T-helper 22 cell (primary cell): Measurements from ENCODE around the gene COX19.

Source experiments
- DNase-seq: peaks from one replicate; pipeline ENCODE4 v3.0.0-alpha.2; 2020; ENCODE audit warnings: low read depth

COX19 gene

DNA sequence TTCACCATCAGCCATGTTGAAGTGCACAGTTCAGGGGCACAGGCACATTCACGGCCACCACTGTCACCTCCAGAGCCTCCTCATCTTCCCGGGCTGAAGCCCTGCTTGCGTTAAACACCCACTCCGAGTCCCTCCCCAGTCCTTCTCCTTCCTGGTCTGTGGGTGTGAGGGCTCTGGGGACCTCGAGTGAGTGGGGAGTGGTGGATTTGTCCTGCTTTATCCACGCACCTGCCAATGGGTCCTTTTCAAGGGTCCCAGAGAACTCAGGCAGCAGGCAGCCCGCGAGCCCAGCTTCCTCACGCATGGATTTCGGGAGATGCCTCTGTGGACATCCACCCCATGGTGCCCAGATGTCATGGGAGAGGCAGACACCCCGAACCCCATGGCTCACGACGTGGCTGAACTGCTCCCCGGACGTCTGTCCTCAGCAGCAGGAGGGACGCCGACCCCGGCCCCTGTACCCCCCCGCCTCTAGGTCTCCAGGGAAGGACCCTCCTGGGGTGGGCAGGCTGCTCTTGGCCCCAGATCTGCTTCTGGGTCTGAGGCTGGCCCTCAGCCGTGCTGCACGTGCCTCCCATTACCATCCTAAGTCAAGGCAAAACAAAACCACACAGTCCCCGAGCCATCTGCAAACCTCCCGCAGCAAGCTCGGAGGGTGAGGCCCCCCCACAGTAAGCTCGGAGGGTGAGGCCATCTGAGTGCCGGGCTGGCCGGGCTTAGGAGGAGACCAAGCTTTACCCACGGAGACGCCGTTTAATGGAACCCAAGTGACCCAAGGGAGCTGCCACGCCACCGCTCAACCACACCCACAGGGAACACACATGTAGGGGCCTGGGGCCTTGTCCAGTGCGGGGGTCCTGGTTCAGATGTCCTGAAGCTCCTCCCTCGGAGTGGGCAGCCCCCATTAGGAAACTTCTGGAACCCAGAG is 16.6 kb upstream of the COX19 start:
- no peak for DNase-seq

DNA sequence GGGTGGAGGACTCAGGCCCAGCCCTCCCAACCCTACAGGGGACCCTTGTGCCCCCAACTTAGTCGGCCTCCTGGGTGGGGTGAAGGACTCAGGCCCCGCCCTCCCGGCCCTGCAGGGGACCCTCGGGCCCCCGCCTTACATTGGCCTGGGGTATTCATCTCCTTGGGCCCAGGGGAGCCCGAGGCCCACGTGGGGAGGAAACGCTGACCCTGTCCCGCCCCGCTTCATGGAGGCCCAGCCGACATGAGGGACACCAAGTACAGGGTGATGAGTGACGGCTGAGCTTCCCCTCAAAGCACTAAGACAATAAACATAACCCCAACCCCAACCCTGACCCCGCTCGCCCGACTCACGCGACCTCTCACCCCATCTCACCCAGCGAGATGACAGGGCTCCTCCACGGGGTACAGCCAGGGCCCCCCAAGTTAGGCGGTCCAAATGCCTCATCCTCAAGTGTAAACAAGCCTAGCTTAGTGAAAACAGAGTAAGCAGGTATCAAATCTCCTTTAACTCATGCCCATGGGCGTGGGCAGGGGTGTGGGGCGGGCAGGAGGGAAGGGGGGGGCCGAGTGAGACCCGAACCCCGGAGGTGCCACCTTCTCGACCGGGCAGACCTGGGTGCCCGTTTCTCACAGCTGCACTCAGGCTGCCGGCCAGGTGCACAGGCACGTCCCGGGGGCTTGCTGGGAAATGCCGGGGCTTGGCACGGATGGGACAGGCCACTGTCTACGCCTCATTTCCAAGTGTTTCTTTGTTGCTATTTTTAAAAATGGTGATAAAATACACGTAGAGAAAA is 15.8 kb upstream of the COX19 start:
- no peak for DNase-seq

DNA sequence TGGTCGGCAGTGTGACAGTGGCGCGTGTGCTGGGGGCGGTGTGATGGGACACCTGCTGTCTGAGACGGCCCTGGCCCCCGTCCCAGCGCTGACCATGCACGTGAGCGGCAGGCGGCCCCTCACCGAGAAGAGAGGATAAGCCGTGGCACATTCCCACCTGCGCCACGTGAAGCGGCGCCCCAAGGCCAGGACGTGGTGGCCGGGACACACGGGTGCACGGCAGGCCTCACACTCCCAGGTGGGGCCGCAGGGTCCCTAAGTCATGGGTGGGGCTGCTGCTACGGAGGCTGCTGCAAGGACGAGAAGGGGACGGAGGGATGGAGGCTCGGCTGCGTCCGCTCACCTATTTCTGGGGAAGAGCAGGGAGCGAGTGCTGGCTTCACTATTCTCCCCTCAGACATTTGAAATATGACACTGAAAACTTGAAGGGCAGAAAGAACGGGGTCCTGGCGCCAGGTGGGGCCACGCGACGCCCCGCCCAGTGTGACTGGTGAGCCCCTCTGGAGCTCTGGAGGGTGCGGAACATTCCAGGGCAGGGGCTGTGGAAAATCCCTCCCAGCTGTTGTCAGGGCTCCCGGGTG is 15.1 kb upstream of the COX19 start:
- no peak for DNase-seq

DNA sequence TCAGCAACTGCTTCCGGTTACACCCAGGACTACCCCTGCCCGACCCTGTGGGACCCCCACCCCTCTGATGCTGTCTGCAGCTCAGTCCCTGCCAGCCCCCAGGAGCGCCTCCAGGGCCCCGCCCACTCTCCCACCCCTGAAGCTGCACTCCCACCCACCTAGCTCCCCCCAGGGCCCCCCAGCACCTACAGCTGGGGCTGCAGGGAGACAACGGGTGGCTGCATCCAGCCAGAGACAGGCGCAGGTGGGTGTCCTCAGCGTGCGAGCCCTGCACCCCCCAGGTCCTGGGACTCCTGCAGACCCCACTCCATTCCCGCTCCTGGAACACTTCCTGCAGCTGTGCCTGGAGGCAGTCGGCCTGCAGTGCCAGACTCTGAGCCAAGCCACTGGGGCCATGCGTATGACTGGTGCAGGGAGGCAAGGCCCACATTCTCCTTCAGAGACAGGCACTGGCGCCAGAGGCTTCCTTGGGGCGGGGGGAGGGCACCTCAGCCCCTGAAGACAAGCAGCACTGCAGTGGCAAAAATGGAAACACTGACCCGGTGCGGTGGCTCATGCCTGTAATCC is 13.7 kb upstream of the COX19 start:
- DNase-seq = no peak

DNA sequence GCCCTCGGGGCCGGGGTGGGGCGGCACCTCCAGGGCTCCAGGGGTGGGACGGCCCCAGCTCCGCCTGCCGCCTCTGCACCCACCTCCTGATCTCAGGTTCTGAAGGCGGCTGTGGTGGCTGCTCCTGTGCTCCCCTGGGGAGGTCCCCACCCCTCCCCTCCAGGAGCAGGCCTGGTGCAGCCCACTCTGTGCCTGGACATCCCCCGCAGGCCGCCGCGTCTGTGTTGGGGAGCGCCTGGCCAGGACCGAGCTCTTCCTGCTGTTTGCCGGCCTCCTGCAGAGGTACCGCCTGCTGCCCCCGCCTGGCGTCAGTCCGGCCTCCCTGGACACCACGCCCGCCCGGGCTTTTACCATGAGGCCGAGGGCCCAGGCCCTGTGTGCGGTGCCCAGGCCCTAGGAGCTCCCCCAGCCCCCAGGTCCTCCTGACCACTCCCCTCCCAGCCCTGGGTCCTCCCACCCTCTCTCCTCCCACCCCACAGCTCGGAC is 13.1 kb upstream of the COX19 start:
- DNase-seq = no peak

DNA sequence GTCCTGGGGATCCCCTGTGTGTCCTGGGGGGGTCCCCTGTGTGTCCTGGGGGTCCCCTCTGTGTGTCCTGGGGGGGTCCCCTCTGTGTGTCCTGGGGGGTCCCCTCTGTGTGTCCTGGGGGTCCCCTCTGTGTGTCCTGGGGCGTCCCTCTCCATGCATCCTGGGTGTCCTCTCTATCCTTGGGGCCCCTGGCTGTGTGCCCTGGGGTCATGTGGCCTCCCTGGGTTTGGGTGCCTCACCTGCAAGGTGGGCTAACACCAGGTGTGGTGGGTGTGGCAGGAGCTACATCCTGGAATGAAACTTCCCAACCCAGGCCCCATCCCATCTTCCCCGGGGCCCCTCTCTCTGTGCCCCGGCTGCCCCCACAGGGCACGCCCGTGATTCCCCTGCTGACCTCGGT is 12.6 kb upstream of the COX19 start:
- DNase-seq = no peak

DNA sequence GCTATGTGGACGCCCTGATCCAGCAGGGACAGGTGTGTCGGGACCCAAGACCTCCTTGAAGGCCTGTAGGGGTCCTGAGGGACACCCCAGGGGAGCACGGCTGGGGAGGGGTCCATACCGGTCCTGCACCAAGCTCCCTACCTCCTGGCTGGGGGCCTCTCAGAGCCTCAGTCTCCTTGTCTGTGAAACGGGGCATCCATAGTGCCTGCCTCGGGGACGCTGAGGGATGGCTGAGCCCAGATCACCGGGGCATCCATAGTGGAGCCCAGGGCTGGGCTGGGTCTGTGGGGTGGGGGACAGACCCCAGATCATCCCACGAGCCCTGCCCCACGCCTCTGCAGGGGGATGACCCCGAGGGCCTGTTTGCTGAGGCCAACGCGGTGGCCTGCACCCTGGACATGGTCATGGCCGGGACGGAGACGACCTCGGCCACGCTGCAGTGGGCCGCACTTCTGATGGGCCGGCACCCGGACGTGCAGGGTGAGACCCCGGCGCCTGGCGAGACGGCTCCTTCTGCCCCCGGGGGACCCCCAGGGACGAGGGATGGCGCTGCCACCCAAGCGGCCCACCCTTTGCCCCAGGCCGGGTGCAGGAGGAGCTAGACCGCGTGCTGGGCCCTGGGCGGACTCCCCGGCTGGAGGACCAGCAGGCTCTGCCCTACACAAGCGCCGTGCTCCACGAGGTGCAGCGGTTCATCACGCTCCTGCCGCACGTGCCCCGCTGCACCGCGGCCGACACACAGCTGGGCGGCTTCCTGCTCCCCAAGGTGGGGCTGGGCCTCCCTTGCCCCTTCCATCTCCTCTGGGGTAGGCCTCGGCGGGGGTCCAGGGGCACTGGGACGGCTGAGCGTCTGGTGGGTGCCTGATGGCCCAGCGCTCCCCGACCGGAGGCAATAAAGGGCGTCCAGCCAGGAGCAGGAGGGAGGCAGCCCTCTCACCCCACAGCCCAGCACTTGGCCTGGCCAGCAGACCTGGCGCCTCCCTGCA is 11.7 kb upstream of the COX19 start:
- no peak for DNase-seq

DNA sequence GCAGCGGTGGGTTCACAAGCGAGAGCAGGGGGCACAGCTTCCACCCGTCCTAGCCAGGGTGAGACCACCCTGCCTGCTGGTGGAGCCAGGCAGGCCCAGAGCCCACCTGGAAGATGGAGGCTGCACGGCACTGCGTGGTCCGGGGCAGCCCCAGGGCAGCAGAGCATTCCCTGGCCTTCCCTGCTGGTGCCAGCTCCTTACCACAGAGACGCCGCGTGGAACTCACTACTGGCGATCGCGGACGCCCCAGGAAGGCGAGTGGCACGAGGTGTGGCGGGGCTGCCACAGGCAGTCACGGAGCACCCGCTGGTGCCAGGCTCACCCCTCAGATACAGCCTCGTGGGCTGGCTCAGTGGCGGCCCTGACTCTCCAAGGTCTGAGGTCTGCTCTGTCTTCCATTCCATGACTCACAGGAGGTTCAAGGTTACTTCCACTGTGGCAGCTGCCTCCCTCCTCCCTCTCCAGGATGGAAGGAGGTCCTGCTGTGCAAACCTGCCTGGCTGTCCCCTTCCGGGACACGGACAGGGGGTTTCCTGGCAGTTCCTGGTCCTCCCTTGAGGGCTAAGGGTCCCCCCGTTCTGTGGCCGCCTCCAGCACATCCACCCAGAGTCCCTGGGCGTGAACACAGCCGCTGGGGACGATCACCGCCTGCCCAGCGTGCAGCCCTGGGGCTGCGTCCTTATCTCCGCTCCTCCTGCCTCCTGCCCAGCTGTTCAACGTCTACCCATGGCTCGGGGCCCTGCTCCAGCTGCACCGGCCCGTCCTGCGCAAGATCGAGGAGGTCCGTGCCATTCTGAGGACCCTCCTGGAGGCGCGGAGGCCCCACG is 10.8 kb upstream of the COX19 start:
- DNase-seq = no peak

DNA sequence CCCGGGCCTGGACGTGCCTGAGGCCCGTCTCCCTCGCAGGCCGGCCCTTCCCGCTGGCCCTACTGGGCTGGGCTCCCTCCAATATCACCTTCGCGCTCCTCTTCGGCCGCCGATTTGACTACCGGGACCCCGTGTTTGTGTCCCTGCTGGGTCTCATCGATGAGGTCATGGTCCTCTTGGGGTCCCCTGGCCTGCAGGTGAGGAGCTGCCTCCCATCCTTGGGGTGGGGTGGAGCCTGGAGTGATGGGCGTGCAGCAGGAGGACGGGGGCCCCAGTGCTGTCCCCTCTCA is 9.7 kb upstream of the COX19 start:
- no peak for DNase-seq

DNA sequence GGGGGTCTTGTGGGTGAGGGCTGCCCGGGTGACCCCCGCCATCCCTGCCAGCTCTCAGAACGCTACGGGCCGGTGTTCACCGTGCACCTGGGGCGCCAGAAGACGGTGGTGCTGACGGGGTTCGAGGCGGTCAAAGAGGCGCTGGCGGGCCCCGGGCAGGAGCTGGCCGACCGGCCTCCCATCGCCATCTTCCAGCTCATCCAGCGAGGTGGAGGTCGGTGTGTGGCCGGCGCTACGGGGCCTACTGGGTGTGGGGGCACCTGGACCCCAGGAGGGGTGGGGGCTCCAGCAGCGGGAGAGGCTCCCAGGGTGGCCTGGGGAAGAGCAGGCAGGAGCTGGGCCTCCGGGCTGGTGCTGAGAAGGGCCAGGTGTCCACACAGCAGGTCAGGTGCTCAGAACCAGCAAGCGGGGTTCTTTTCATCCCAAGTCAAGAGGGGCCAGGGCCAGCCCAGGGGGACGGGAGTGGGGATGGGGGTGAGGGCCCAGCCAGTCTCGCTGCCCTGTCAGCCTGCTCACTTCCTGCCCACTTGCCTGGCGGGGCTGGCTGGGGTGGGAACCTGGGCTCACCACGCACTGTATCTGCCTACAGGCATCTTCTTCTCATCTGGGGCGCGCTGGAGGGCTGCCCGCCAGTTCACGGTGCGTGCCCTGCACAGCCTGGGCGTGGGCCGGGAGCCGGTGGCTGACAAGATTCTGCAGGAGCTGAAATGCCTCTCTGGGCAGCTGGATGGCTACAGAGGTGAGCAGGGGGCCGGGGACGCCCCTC is 9.2 kb upstream of the COX19 start:
- DNase-seq = no peak

DNA sequence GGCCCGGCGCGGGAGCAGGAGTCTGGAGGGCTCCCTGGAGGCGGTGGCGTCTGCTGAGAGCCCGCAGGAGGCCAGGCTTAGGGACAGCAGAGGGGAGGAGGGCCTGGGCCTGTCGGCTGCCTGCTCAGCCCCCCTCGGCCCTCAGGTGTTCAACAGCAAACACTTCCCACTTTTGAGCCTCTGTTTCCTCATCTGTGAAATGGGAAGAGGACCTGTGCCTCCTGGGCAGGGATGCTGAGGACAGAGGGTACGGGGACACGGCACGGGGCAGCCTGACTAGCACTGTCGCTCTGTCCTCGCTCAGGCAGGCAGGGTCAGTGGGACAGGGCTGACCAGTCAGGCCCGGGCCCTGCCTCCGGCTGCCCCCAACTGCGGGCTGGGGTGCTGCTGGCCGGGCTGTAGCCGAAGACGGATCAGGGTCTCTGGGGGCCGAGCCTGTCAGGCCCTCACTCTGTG is 8.3 kb upstream of the COX19 start:
- DNase-seq = no peak

DNA sequence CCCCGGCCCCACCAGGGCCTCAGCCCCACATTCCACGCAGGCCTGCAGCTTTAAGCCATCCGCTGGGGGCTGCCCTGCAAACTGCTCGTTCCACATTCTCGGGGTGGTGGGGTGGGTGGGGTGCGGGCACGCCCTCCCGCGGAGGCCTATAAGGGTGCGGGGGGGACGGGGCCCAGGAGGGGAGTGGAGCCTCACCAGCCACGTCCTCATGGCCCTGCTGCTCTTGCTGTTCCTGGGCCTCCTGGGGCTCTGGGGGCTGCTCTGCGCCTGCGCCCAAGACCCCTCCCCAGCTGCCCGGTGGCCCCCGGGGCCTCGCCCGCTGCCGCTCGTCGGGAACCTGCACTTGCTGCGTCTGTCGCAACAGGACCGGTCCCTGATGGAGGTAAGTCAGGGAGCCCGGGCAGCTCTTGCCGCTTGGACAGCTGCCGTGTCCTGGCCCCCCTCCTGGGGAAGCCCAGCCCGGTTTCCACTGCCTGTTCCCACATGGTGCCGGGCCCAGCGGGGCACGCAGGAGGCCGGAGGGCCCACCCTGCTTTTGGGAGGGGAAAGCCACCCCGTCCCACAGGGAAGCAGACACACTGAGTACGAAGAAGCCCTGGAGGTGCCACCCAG is 7.8 kb upstream of the COX19 start, which contains the start of gene CYP2W1:
Gene CYP2W1, plus strand, starts transcription at position 178 of the 612 bp plus-strand sequence. Its CDS starts 31 bp downstream, at position 209.
- DNase-seq = no peak

DNA sequence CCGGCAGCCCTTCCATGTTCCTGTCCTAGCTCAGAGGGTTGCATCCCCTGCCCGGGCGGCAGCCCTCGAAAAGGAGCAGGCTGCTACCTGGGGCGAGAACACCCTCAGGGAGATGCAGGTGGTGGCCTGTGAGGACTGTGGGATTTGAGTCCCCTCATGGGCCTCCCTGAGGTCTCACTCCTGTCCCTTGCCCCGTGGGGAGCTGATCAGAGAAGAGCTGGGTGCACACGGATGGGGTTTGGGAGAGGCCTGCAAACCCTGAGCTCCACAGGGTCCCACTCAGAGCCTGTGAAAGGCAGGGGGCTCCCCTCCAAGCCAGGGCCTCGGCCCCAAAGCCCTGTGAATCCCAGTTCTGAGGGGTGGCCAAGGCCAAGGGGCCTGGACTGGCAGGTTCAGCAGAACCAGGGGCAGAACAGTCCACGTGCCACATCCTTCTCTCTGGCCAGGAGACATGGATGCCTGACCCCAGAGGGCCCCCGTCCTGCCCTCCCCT is 7.2 kb upstream of the COX19 start:
- no peak for DNase-seq

DNA sequence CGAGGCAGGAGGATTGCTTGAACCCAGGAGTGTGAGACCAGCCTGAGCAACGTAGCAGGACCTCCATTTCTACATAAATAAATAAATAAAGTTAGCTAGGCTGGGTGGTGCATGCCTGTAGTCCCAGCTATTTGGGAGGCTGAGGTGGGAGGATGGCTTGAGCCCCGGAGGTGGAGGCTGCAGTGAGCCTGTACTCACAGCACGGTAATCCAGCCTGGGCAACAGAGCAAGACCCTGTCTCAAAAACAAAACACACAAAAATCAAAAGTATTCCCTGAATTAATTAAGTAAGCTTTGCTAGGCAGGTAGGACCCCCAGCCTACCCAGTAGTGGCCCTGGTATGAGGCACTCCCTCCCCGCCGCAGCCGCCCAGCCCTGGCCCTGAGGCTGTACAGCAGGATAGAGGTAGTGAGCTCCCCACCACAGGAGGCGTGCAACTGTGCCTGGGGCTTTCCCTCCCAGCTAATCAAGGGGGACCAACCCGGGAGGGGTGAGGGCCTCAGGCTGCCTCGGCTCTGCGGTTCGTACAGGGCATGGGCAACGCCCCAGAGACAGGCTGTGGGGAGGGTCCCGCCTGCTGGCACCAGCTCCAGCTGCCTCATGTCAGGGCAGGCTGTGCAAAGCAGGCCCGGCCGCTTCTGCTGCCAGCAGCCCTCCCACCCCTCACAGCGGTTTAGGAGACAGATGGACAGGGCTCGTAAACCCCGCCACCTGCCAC is 6.6 kb upstream of the COX19 start:
- DNase-seq = no peak

DNA sequence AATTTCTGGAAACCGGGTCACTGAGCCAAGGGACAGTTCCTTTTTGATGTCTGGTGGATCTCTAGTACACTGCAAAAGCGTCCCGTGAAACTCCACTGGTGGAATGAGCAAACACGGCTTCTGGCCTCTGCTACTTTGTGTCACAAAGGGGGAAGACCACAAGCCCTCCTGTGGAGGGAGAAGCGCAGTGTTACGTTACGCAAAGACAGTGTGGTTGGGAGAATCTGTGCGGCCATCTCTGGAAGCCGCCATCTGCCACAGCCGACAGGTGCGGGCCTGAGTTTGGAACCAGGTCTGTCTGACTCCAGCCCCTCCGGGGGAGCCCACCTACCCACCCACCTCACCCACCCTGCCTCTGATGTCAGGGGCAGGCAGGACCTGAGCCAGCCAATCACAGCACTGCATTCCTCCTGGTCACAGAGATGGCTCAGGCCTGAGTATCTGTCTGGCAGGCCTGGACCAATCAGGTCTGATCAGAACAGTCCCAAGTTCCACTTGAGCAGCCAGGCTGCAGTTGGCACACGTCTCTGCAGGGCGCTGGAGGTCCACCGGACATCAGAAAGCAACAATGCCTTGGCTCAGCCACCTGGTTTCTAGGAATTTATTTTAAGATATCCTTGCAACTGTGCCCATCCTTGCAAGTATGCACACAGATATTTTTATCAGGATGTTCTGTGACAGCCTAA is 4.7 kb upstream of the COX19 start:
- no peak for DNase-seq

DNA sequence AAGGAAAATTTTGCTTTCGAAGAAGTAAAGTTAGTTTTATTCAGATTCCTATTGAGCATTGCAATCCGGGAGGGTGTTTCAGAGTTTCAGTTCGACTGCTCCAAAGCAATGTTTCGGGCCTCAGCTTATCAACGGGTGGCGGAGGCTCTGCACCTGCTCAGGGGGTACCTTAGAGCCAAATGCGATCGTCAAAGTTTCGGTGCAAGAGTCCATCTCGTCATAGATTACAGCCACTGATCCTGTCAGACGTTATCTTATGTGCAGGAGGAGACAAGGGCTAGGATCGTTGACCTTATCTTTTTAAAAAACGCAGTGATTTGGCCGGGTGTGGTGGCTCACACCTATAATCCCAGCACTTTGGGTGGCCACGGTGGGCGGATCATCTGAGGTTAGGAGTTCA is 3.8 kb upstream of the COX19 start:
- DNase-seq = no peak

DNA sequence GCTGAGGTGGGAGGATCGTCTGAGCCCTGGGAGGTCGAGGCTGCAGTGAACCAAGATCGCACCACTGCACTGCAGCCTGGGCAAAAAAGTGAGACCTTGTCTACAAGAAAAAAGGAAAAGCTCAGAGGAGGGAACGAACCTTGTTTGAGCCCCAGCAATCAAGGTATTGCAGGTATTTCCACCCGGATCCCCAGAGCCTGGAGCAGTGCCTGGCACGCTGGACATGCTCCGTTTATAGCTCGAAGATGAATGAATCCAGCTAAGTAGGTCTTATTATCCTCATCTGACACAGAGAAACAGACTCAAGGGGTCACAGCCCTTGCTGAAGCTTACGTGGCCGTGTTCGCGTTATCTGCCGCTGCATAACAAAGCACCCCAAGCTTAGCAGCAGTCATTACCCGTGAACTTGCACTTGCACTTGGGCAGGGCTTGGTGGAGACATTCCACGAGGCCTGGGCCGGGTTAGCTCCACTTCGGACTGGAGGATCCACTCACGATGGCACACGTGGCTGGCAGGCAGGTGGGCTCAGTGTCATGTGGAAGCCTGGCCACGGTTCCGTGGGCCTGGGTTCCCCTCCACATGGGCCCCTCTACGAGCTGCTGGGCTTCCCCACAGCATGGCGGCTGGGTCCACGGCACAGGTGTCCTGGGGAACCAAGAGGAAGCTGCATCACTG is 3.2 kb upstream of the COX19 start:
- DNase-seq = no peak
